Measurements from ENCODE around the gene ANKRD22.
A peak's percentile ranks its signal among the peaks of the same experiment; 100 is the strongest.

The ANKRD22 gene

GRCh38 chr10:88813200-88813599 lies 38.4 kb downstream of the ANKRD22 start:
- H3K27me3 Mint-ChIP-seq (ENCODE audit: low read depth) = peaks cover 10% of the 10 kb centered on the region
- no peak overlapping the region for H3K4me3 Mint-ChIP-seq
- H3K27ac Mint-ChIP-seq = no peak overlapping the region
- TF ChIP-seq, protein P1, sequence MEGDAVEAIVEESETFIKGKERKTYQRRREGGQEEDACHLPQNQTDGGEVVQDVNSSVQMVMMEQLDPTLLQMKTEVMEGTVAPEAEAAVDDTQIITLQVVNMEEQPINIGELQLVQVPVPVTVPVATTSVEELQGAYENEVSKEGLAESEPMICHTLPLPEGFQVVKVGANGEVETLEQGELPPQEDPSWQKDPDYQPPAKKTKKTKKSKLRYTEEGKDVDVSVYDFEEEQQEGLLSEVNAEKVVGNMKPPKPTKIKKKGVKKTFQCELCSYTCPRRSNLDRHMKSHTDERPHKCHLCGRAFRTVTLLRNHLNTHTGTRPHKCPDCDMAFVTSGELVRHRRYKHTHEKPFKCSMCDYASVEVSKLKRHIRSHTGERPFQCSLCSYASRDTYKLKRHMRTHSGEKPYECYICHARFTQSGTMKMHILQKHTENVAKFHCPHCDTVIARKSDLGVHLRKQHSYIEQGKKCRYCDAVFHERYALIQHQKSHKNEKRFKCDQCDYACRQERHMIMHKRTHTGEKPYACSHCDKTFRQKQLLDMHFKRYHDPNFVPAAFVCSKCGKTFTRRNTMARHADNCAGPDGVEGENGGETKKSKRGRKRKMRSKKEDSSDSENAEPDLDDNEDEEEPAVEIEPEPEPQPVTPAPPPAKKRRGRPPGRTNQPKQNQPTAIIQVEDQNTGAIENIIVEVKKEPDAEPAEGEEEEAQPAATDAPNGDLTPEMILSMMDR (IDR thresholded peaks at IDR 0.05; ENCODE audit: unreplicated experiment in 3 of 3) = no peak
- no peaks in the 10 kb centered on the region for H3K36me3 Mint-ChIP-seq (ENCODE audit: low read depth)
- no peaks in the 10 kb centered on the region for H3K4me1 Mint-ChIP-seq
- H3K9me3 Mint-ChIP-seq = no peaks in the 10 kb centered on the region

DNA sequence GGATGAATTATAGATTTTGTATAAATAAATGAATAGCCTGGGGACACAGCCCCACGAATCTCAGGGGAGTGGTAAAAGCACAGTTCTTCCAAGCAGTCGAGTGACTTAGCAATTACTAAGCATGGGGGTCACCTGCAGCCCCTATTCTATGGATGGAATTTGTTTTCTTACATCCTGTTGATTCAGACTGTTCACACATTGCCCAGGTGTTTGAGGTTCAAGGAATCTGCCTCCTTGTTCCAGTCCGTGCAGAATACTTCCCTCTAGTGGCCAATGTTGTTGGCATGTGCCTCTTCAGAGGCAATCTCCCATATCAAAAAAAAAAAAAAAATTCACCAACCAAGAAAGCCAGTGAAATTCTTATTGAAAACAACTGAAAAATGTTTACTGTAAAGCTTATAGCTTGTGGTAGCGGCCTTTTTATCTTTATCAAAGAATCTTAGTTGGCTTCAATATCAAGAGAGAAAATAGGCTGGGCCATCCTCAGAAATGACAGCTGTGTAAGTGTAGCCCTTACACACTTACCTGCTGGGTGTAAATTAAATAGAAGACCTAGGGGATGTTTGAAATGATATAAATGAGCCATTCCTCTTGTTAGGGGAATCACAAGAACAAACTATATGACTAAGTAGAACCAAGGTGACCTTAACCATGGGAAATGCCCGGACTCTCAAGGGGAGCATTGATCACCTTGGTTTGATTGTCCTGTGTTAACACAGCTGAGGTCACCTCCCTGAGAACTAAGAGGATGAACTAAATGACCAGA lies 41.3 kb downstream of the ANKRD22 start:
- Mint-ChIP-seq H3K4me3 (no peak overlapping the region), H3K4me1 (no peaks in the 10 kb centered on the region), H3K36me3 (ENCODE audit: low read depth) (no peaks in the 10 kb centered on the region), H3K27me3 (ENCODE audit: low read depth) (peaks cover 12% of the 10 kb centered on the region), H3K27ac (no peak overlapping the region), H3K9me3 (no peaks in the 10 kb centered on the region)
- TF ChIP-seq, protein P1 (IDR thresholded peaks at IDR 0.05; ENCODE audit: unreplicated experiment in 3 of 3) = peak; percentile 65 to 72 (median 69)

DNA sequence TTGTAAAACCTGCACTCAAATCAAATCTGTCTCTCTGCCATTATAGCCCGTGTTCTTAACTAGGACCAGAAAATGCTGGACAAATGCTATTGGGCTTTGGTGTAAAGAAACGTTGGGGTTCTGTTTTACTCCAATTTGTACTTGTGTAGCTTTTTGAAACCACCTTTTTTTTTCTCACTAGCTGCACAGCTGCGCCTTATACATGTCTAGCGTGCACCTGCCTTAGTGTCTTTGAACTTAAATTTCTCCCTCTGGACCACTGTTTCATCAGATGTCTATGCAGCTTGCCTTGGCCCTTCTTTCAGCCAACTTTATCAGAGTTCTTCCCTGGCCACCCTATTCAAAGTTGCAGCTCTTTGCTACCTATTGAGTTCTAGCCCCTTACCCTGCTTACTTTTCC lies 42.0 kb downstream of the ANKRD22 start:
- Mint-ChIP-seq H3K36me3 (ENCODE audit: low read depth) (no peaks in the 10 kb centered on the region), H3K27me3 (ENCODE audit: low read depth) (peaks cover 12% of the 10 kb centered on the region), H3K4me1 (no peaks in the 10 kb centered on the region), H3K27ac (no peak overlapping the region), H3K4me3 (no peak overlapping the region), H3K9me3 (no peaks in the 10 kb centered on the region)
- TF ChIP-seq, protein P1 (IDR thresholded peaks at IDR 0.05; ENCODE audit: unreplicated experiment in 3 of 3) = no peak

GRCh38 chr10:88805924-88806323 lies 45.7 kb downstream of the ANKRD22 start:
- H3K4me1 Mint-ChIP-seq = no peaks in the 10 kb centered on the region
- H3K36me3 Mint-ChIP-seq (ENCODE audit: low read depth) = no peaks in the 10 kb centered on the region
- no peak overlapping the region for H3K4me3 Mint-ChIP-seq
- no peaks in the 10 kb centered on the region for H3K9me3 Mint-ChIP-seq
- TF ChIP-seq, protein P1 (IDR thresholded peaks at IDR 0.05; ENCODE audit: unreplicated experiment in 3 of 3) = no peak
- H3K27me3 Mint-ChIP-seq (ENCODE audit: low read depth) = peaks cover 12% of the 10 kb centered on the region
- H3K27ac Mint-ChIP-seq = no peak overlapping the region

DNA sequence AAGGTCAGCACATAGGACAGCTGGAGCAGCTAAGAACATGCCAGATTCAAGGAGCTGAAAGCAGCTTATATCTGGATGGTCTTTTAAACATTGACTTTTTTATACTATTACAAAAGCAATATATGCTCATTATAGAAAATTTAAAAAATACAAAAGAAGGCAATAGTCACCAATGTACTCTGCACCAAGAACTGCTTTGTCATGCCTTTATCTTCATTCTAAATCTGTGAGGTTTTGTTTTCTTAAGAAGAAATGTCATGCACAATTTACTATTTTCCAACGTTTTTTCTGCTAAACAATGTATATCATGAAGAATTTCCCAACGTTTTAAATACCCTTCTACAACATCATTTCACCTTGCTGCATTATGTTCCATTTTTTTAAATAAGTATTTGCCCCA lies 46.3 kb downstream of the ANKRD22 start:
- TF ChIP-seq, protein P1 (IDR thresholded peaks at IDR 0.05; ENCODE audit: unreplicated experiment in 3 of 3) = no peak
- Mint-ChIP-seq H3K27ac (no peak overlapping the region), H3K9me3 (no peaks in the 10 kb centered on the region), H3K36me3 (ENCODE audit: low read depth) (no peaks in the 10 kb centered on the region), H3K4me3 (no peak overlapping the region), H3K4me1 (no peaks in the 10 kb centered on the region), H3K27me3 (ENCODE audit: low read depth) (peaks cover 11% of the 10 kb centered on the region)
